NCI-H2171 treated with DMSO at 0.1 percent for 48 hours (cell line): ENCODE data around the gene BAG2.

Source experiments
- DNase-seq: peaks from one replicate; lab custom pipeline; 2025; lab: John Stamatoyannopoulos, UW

BAG2 gene

GRCh38 chr6:57172136-57173055 is at the start of gene BAG2:
TSS of gene BAG2 (plus strand) at chr6:57172326. CDS start at chr6:57172698, 372 bp downstream.
- peak; percentile 79 for DNase-seq

- DNase-seq, result no peak
Measured at GRCh38 chr6:57123111-57123510, 49.0 kb upstream of the BAG2 start.

- no peak for DNase-seq
Measured at GRCh38 chr6:57127763-57128162, 44.4 kb upstream of the BAG2 start.

- no peak for DNase-seq
Measured at GRCh38 chr6:57130661-57131177, 41.4 kb upstream of the BAG2 start.

GRCh38 chr6:57134954-57135353 is 37.2 kb upstream of the BAG2 start:
- DNase-seq, result no peak

GRCh38 chr6:57135885-57136284 is 36.2 kb upstream of the BAG2 start:
- DNase-seq, result no peak

GRCh38 chr6:57137350-57137749 is 34.8 kb upstream of the BAG2 start:
- no peak for DNase-seq

GRCh38 chr6:57138026-57138425 is 34.1 kb upstream of the BAG2 start:
- DNase-seq, result no peak

GRCh38 chr6:57141451-57142177 is 30.5 kb upstream of the BAG2 start:
- no peak for DNase-seq

GRCh38 chr6:57142178-57142525 is 30.0 kb upstream of the BAG2 start:
- no peak for DNase-seq

GRCh38 chr6:57143690-57144089 is 28.4 kb upstream of the BAG2 start:
- no peak for DNase-seq

GRCh38 chr6:57147401-57147800 is 24.7 kb upstream of the BAG2 start:
- no peak for DNase-seq

- DNase-seq, result no peak
Measured at GRCh38 chr6:57147955-57148858, 23.9 kb upstream of the BAG2 start.

- DNase-seq, result no peak
Measured at GRCh38 chr6:57158658-57159057, 13.5 kb upstream of the BAG2 start.

GRCh38 chr6:57159127-57159526 is 13.0 kb upstream of the BAG2 start:
- DNase-seq, result no peak

- no peak for DNase-seq
Measured at GRCh38 chr6:57162028-57162427, 10.1 kb upstream of the BAG2 start.

- no peak for DNase-seq
Measured at GRCh38 chr6:57162516-57162915, 9.6 kb upstream of the BAG2 start.

GRCh38 chr6:57163956-57164355 is 8.2 kb upstream of the BAG2 start:
- no peak for DNase-seq

- no peak for DNase-seq
Measured at GRCh38 chr6:57165080-57165479, 7.0 kb upstream of the BAG2 start.

- no peak for DNase-seq
Measured at GRCh38 chr6:57173056-57173885, 1.1 kb downstream of the BAG2 start.

- DNase-seq, result no peak
Measured at GRCh38 chr6:57173886-57174510, 1.9 kb downstream of the BAG2 start.
